ENCODE data around the gene RELL1.

Gene RELL1

GRCh38 chr4:37567836-37568235, 118.3 kb downstream of the RELL1 start:
- TF ChIP-seq GATA1 (IDR thresholded peaks at IDR 0.05; ENCODE audit: low read depth, low read length) (no peak), POLR2A (IDR thresholded peaks at IDR 0.05; ENCODE audit: low read length) (no peak)
- no peak for DNase-seq

- TF ChIP-seq POLR2A (IDR thresholded peaks at IDR 0.05; ENCODE audit: low read length) (no peak), GATA1 (IDR thresholded peaks at IDR 0.05; ENCODE audit: low read depth, low read length) (no peak)
- no peak for DNase-seq
Measured at GRCh38 chr4:37562592-37562991, 123.6 kb downstream of the RELL1 start.

- no peak for DNase-seq
- TF ChIP-seq GATA1 (IDR thresholded peaks at IDR 0.05; ENCODE audit: low read depth, low read length), result no peak
- TF ChIP-seq POLR2A (IDR thresholded peaks at IDR 0.05; ENCODE audit: low read length), result no peak
Measured at GRCh38 chr4:37561803-37562207, 124.4 kb downstream of the RELL1 start.

- no peak for DNase-seq
Measured at GRCh38 chr4:37561196-37561802, 124.9 kb downstream of the RELL1 start.

More at GRCh38 chr4:37561196-37561802, 124.9 kb downstream of the RELL1 start:
- TF ChIP-seq GATA1 (IDR thresholded peaks at IDR 0.05; ENCODE audit: low read depth, low read length), result no peak

Measured in erythroblast (primary cell).